K562 (cell line): Measurements from ENCODE around the gene COL5A3. TPM values are rescaled to one million over a fixed set of nuclear protein-coding genes. Genes with fewer than 3 reads are reported as not detected.

Source experiments
- BACH1 ChIP-seq: fragments of 200-800 bp; sonication (Bioruptor generic); IDR thresholded peaks from 2 replicates; pipeline ENCODE4 v1.6.1; 2016; ENCODE audit warnings: missing genetic modification characterization, missing compliant biosample characterization
- FOS ChIP-seq: IDR thresholded peaks from 3 replicates; pipeline ENCODE4 v1.6.1; 2011; ENCODE audit not compliant: insufficient read length; ENCODE audit errors: extremely low read depth
- FOXO4 ChIP-seq: fragments of 450-650 bp; formaldehyde crosslinking; IDR thresholded peaks from 2 replicates; pipeline ENCODE4 v1.4.0; 2020; ENCODE audit warnings: mild to moderate bottlenecking, moderate library complexity
- KLF1 ChIP-seq: fragments of 450-650 bp; IDR thresholded peaks from 2 replicates; pipeline ENCODE4 v1.6.1; 2016; ENCODE audit warnings: missing genetic modification characterization, missing compliant biosample characterization
- MAFK ChIP-seq: IDR thresholded peaks from 2 replicates; pipeline ENCODE4 v1.6.1; 2011; ENCODE audit warnings: low read length, improper control_type of control experiment
- MBD1 ChIP-seq: fragments of 250-450 bp; sonication (Bioruptor Pico); IDR thresholded peaks from 2 replicates; pipeline ENCODE4 v1.8.0; 2022; ENCODE audit warnings: inconsistent platforms
- NONO ChIP-seq, 2 experiments: fragments of 200-400 bp in 1 of 2; fragments of 450-650 bp in 1 of 2; formaldehyde crosslinking in 1 of 2; IDR thresholded peaks; 2 replicates each; pipeline ENCODE4 v1.6.1; 2017; ENCODE audit warnings: low read depth in 2 of 2, mild to moderate bottlenecking in 2 of 2, moderate library complexity in 2 of 2, low read length in 1 of 2
- RHOXF2B ChIP-seq: fragments of 250-450 bp; sonication (Bioruptor Pico); conservative IDR thresholded peaks from 2 replicates; pipeline ENCODE4 v1.5.1; 2021
- SAFB2 ChIP-seq: fragments of 200-400 bp; formaldehyde crosslinking; IDR thresholded peaks from 2 replicates; pipeline ENCODE4 v1.6.1; 2018; ENCODE audit warnings: borderline replicate concordance, low read length, low read depth, moderate library complexity; ENCODE audit not compliant: severe bottlenecking
- SMAD4 ChIP-seq: fragments of 250-450 bp; sonication (Bioruptor Pico); conservative IDR thresholded peaks from 2 replicates; pipeline ENCODE4 v1.8.0; 2021; ENCODE audit warnings: inconsistent platforms, mild to moderate bottlenecking, moderate library complexity
- SOX6 ChIP-seq: fragments of 450-650 bp; IDR thresholded peaks from 2 replicates; pipeline ENCODE4 v1.6.1; 2014; ENCODE audit warnings: mild to moderate bottlenecking
- TEAD4 ChIP-seq, 2 experiments: sonication (generic) in 1 of 2; formaldehyde crosslinking in 1 of 2; IDR thresholded peaks; 2 replicates each; pipeline versions ENCODE4 v1.6.1 to v1.8.0; 2012 to 2022; ENCODE audit warnings: borderline replicate concordance in 1 of 2, inconsistent platforms in 1 of 2, low read length in 1 of 2, mild to moderate bottlenecking in 1 of 2, missing genetic modification reagents in 1 of 2
- ZBTB17 ChIP-seq: fragments of 450-650 bp; formaldehyde crosslinking; IDR thresholded peaks from 2 replicates; pipeline ENCODE4 v1.4.0; 2020; ENCODE audit warnings: mild to moderate bottlenecking
- ZNF449 ChIP-seq: fragments of 250-450 bp; sonication (Bioruptor Pico); IDR thresholded peaks from 2 replicates; pipeline ENCODE4 v1.8.0; 2022; ENCODE audit warnings: moderate library complexity, mild to moderate bottlenecking, inconsistent platforms
- ZNF592 ChIP-seq: fragments of 450-650 bp; IDR thresholded peaks from 2 replicates; pipeline ENCODE4 v1.6.1; 2017; ENCODE audit warnings: antibody characterized with exemption, mild to moderate bottlenecking
- polyA plus RNA-seq, 8 experiments: library from polyadenylated mRNA; depleted of rRNA in 4 of 8; stranded (reverse) in 5 of 8; unstranded in 3 of 8; fragments of >200 nt; fragmentation: Nextera tagmentation in 2 of 8; fragmentation: Illumina TruSeq in 1 of 8; extraction: Ambion mirVana in 2 of 8; extraction: Trizol in 1 of 8; gene quantifications; 2 replicates each; pipeline versions ENCODE4 v1.2.1 to v1.2.3, GENCODE V29; 2011 to 2014; ENCODE audit warnings: inconsistent platforms in 1 of 8, missing spikeins in 1 of 8
- total RNA-seq, 7 experiments: library from RNA; depleted of rRNA in 6 of 7; stranded (reverse); fragments of >200 nt in 6 of 7; fragmentation: Illumina TruSeq in 2 of 7; extraction: Trizol in 2 of 7; gene quantifications; 2 replicates each; pipeline versions ENCODE4 v1.2.1 to v1.2.3, GENCODE V29; 2011 to 2021; ENCODE audit warnings: low replicate concordance in 1 of 7

The COL5A3 gene
- total and polyA plus RNA-seq, 9 of the 15 experiments (the other 6 are each of a cell fraction or from before 2014, with no cell fraction given): 0.01 to 0.02 TPM; not detected in 7

GRCh38 chr19:9914315-9915207 lies 95.7 kb downstream of the COL5A3 start (continued):
- TF ChIP-seq MBD1 (CRISPR knock-in tag): no peak
- TF ChIP-seq FOXO4: no peak
- peak; percentile 99 for TF ChIP-seq SMAD4 (CRISPR knock-in tag)
- TF ChIP-seq RHOXF2B (CRISPR knock-in tag): no peak
- no peak for TF ChIP-seq SAFB2
- TF ChIP-seq ZNF449: no peak
- TF ChIP-seq SOX6: 0 out of 2 replicates have a peak, but pooled peaks have one; percentile 32
- peak; percentile 65 for TF ChIP-seq ZNF592
- no peak for TF ChIP-seq BACH1
- peak in 1 of 2 experiments; percentile 70; a peak in 1 of 4 replicates for TF ChIP-seq NONO (IDR thresholded peaks at IDR 0.05; ENCODE audit: low read depth in 2 of 2, low read length in 1 of 2)
- no peak for TF ChIP-seq KLF1 (tag)
- 0 out of 2 replicates have a peak, but pooled peaks have one; percentile 39 for TF ChIP-seq ZBTB17
- peak; percentile 50 for TF ChIP-seq TEAD4 (IDR thresholded peaks at IDR 0.05; ENCODE audit: low read length)
- peak; percentile 68; the same call in 1 of the 2 replicates for TF ChIP-seq TEAD4 (CRISPR knock-in tag; IDR thresholded peaks at IDR 0.05; ENCODE audit: borderline replicate concordance)
- TF ChIP-seq MAFK: peak; percentile 72
- TF ChIP-seq FOS: no peak
